NCI-H69 (cell line): ENCODE results near the gene EFNA4.

ENCODE experiments used
- DNase-seq: peaks from one replicate; lab custom pipeline; 2025; lab: John Stamatoyannopoulos, UW

EFNA4 gene

DNA sequence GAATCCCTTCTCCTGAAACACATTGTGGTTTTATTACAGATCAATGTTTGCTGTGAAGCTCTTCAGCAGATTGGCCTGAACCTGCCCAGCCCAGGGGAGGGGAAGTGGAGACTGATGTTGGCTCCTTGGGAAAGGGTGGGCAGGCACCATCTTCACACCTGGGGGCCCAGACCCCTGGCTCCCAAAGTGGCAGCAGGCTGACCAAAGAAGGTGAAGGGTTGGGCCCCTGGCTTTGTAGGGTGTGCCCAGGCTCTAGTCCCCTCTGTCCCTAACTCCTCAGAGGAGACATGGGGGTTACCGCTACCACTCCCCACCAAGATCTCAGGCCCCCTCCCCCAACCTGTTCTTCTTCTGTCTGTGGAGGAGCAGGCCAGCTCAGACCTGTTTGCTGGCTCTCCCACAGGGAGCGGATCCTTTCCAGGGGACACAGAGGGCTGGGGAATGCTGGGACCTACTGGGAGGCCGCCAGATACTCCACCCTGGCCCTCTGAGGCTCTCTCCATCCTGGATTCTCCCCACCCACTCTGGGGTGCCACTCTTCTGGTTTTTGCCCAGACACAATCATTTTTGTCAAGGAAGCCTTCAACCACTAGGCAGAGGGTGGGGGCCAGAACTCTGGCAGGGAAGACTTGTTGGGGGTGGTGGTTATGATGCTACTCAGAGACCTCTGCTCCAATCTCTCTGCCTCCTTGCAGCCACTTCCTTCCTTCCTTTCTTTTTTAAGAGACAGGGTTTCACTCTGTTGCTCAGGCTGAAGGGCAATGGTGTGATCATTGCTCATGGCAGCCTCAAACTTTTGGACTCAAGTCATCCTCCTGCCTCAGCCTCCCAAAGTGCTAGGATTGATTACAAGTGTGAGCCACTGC, 10.1 kb downstream of the EFNA4 start:
- no peak for DNase-seq

DNA sequence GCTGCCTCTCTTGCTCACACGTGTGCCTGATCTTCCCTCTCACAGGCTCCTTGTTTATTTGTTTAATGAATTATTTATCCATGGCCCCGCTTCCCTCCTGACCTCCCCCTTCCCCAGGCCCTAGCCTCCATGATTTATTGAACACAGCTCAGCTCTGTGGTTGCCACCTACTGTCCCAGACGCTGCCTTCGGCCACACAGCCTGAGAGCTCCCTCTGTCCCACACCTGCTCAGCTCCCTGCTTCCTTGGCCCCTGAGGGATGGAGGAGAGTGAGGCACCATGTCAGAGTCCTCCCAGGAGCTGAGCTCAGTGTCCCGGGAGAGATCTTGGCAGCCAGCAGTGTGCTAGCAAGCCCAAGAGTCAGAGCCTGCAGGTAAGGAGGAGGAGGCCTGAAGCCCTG, 12.0 kb downstream of the EFNA4 start:
- DNase-seq = peak; percentile 32

DNA sequence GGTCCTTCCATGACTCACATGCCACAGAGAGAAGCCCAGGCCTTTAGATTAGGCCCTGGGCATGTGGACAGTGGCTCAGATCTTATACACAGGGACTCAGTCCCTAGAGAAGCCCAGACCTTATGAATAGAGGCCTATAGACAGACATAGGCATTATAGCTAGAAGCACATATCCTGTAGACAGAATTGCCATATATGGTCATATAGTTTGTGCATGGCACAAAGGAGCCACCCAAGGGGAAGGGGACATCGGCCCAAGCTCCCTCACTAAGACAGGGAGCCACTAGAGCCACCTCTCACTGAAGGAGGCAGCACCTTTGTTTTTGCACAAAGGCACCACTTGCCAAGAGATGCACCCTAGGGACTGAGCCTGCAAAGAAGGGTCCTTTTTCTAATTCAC, 12.8 kb downstream of the EFNA4 start:
- peak; percentile 25 for DNase-seq

DNA sequence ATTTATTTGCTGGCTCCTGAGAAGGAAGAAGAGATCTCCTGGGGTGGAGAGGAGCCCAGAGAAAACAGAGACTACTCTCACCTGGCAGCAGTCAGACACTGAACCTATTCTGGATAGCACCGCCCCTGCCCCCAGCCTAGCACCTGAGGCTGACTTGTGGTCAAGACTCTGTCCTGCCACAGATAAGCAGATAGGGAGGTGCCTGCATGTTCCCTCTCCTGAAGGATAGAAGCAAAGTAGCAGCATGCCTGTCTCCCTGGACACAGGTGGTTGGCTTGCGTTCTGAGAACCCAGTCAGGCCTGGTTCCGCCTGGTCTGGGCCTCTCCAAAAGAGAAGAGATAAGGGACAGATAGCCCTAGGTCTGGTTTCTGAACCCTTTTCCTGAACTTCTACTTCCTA, 13.8 kb downstream of the EFNA4 start:
- no peak for DNase-seq

DNA sequence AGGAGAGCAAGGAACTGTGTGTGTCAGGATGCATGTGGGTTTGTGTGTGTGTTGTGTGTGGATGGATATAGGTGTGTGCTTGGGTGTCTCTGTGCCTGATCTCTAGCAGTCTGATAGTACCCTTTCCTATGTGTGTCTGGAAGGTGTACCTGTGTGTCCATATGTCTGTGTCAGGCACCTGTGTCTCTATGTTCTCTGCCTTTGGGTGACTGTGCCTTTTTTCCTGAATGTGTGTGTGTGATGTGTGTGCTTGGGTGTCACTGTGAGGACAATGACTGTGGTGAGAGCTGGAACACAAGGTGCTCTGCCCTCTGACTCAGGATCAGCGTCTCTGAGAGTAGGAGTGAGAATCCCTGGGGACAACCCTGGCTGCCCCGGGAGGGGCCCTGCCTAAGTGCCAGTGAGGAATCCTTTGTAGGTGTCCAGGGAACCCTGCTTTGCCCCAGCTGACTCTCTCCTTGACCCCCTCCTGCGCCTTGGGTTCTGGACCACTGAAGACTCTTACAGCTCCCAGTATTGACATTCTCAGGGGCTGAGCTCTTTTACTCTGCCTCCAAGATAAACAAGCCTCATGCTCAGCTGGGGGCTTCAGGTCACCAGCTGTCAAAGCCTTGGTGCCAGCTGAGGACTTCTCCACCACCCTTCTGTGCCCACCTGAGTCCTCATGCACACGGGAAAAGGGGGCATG, 14.4 kb downstream of the EFNA4 start:
- DNase-seq = peak; percentile 79

DNA sequence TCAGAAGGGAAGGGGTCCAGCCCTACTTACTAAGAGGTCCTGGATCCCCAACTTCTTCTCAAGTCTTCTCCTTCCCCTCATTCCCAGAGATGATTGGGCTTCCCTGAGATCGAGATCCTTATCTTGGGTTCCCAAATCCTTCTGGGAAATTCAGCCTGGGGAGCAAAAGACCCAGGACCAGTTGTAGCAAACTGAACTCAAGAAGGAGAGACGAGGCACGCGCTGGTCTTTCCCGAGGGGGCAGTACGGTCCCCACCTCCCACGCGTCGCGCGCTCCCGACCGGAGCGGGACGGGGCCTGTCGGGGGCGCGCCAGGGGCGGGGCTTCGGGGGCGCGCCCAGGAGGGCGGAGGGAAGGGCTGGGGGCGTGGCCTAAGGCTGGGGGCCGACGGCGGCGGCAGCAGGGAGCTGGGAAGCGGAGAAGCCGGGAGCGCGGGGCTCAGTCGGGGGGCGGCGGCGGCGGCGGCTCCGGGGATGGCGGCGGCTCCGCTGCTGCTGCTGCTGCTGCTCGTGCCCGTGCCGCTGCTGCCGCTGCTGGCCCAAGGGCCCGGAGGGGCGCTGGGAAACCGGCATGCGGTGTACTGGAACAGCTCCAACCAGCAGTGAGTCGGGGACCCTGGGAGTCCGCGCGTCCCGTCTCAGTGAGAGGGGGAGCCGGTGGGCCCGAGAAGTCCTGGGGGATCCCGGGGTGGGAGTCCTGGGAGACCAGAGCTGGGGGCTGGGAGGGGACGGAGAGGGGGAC, 15.1 kb downstream of the EFNA4 start, which contains the start of gene EFNA3:
EFNA3 (plus strand) TSS at position 369 of the 741 bp plus-strand sequence; CDS start at position 474, 105 bp downstream.
- DNase-seq = peak; percentile 92

DNA sequence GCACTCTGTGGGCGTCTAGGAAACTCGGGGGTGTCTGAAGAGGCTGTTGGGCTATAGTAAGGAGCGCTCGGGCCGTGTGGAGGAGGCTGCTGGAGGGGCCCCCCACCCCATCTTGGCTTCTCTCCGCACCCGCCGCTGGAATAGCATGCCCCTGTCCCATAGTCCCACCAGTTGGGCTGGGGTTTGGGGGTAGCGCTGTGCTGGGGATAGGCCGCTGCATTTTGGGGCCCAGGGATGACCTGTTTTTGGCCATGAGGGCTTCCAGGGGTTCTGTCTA, 15.6 kb downstream of the EFNA4 start:
- no peak for DNase-seq

DNA sequence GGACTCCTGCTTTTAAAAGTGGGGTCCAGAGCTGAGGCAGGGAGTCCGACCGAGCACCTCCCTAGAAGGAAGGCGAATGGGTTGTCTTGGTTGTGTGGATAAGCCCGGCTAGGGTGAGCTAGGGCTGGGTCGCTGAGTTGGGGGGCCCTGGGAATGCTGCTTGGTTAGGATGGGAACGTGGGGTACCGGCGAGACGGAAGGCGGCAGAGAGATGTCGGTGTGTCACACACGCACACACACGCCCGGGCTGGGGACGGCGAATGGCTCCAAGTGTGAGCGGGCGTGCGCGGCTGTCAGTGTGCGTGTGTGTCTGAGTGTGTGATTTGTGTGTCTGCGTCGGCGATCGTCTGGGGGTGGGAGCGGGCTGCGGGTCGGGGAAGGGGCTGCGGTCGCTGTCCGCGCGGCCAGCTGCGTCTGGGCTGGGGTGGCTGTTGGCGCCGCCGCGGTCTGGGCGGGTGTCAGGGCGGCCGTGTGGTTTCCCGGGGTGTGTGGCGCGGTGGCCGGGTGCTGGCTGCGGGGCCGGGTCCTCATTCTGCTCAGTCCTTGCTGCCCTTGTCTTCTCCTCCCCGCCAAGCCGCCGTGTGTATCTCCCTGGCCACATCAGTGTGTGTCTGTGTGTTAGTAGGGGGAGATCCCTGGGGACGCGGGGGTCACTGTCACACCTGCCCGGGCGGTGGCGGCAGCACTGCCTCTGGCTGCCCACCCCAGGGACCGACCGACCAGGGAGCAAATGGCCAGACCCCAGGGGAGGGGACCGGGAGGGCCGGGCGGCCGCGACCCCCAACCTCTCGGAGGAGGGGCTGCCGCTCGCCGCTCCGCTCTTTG, 16.2 kb downstream of the EFNA4 start:
- peak; percentile 64 for DNase-seq

DNA sequence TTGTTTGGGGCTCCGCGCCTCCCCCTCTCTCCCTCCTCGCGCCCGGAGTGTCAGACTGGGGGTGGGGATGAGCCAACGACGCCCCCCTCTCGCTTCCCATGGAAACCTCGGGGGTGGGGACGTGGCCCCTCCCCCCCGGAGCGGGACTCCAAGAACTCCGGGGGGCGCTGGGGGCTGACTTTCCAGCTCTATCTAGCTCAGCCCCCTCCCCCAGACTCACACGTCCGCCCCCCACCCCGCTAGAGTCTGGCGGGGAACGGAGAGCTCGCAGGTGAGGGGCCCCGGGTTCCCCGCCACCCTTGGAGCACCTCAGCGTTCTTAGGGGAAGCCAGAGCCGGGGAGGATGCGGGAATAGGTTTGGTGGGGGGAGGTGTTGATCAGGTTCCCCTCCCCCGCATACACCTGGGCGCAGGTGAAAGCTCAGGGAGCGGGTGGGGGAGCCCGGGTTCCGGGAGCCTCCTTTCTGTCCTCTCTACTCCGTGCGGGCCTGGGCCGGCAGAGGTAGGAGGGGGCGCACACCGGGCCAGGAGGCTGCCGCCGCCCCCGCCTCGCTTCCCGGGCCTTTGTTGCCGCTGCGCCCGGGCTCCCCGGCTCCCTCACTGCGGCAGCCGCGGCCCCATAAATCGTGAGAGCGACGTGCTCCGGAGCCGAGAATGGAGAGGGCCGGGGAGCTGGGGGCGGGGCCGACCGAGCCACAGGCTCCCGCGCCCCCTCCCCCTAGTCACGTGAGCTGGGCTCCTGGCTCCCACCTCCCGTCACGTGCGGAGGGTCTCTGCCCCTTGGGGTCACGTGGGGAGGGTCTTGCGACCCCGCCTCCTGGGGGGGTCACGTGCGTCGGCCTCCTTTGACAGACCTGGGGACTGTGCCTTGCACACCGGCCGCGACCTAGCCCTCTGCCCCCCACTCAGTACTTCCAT, 17.0 kb downstream of the EFNA4 start:
- peak; percentile 86 for DNase-seq

DNA sequence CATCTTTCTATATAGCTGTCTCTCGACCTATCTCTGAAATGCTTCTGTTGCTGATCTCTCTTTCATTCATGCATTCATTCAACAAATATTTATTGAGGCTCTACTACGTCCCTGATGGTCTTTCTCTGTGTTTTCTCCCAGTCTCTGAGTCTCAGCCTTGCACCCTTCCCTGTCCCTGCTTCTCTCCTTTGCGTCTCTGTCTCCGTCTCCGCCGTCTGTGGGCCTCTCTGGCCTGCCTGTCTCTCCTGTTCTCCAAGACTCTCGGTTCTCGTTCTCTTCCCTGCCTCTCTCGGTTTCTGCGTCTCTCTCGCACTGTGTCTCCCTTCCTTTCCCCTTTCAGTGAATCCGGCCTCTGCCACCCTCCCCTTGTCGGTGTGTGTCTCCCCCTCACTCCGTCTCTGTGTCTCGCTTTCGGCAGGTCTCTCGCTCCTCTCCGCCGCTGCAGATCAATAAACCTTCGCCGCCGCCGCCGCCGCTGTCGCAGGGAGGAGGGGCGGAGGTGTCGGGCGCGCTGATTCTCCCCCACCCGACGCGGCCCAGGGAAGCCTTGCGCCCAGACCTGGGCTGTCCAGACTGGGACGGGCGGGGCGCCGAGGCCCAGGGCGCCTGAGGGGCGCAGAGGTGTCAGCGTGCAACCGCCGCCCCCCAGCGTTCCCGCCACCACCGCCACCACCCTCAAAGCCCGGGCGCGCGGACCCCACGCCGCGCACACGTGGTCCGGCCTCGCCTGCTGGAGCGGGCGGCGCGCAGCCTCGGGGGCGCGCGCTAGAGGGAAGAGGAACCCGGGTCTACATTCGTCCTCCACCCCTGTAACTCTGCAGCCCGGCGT, 18.1 kb downstream of the EFNA4 start:
- DNase-seq = peak; percentile 76

DNA sequence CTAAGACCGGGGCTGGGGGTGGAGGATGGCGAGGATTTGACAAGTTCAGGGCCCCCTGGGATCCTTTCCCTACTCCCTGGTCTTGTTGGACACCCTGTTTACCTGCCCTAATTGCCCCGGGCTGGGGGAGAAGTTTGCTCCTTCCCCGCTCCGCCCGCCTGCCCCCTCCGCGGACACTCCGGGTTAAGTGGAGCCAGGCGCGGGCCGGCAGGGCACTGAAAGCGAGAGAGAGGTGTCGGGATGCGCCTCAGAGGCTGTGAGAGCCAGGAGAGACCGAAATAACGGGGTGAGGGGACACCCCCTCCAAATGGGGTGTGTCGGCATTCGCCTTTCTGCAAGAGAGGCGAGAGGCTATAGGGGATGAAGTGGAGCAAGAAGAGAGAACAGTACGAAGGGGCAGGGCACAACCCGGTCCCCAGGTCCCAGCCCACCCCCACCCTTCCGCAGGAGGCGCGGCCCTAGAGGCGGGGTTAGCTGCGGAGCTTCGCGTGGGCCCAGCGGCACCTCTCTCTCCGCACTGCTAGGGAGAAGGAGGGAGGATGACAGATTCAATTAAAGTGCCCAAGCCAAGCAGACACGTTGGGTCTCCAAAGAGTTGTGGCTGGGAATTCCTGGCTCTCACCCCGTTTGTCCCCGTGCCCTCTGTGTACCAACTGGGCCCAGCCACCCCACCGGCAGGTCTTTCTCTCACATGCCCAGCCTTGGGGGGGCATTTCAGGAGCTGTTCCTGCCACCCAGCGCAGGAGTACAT, 18.9 kb downstream of the EFNA4 start:
- peak; percentile 57 for DNase-seq

DNA sequence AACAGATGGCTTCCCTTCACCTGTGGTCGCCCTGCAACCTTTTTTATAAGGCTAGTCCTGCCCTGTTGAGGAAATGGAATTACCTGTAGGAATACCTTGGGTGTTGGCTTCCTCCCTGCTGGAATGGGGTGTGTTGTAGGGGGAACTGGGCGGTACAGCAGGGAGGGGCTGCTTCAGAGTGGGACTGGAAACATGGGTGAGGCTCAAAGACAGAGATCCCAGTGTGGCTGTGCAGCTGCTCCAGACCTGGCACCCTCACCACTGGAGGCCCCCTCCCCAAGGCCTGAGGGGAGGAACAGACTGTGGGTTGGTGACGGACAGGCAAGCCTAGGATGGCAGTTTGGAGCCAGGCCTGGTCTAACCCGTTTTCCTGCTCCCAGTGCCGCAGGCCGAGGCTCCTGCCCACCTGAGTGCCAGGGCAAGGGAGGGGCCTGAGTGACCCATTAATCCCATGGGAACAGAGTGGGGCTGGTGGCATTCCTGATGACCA, 19.6 kb downstream of the EFNA4 start:
- no peak for DNase-seq

DNA sequence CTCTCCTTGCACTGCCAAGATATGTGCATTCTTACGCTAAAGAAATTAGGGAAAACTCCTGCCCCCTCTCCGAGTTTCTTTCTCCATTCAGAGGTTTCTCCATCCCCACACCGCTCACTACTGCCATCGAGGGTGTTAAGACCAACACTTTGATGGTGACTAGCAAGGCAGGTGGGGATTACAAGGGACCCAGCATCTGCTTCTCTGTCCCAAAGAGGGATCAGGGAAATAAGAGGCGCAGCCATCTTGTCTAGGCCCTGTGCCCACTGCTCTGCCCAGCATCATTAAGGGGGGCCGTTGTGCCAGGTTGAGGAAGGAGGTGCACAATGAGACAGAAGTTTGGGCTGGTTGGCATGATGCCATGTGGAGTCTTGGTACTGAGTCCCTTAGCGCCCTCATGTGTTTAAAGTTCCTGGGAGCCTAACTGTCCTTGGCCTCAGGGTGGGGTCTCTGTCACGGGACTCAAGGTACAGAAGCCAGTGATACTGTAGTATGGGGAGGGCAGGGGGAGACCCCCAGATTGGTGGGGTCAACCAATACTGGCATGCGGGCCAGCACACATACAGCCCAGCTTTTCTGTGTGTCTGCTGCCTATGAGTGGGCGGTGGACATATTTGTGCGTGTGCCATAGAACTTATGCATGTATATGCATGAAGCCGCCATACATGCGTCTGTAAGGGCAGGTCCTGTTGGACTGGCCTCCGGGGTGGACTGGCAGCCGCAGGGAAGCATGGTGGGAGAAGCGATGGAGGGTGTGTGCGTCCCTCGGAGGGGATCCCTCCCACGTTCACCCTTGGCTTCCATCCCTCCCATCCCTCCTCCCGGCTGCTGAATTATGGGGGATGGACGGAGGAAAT, 20.6 kb downstream of the EFNA4 start:
- DNase-seq = peak; percentile 72

DNA sequence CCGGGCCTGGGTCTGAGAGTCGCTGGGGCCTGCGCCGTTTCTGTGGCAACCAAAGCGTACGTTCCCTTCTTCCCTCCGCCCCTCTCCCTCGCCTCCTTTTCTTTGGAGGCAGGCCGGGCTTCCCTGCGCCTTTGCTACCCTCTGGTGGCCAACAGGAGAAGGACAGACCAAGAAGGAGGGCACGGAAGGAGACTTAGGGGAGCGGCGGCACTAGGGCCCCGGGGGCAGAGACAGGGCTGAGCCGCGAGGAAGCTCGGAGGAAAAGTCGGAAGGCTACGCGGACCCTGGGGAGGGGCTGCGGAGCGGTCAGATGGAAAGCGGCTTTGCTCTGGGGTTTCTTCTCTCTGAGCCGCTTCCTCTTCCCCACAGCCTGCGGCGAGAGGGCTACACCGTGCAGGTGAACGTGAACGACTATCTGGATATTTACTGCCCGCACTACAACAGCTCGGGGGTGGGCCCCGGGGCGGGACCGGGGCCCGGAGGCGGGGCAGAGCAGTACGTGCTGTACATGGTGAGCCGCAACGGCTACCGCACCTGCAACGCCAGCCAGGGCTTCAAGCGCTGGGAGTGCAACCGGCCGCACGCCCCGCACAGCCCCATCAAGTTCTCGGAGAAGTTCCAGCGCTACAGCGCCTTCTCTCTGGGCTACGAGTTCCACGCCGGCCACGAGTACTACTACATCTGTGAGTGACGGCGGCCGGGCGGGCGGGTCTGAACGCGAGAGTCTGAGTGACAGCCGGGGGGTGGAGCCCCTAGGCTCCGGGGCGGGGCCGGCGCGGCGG, 21.4 kb downstream of the EFNA4 start:
- DNase-seq = peak; percentile 97

DNA sequence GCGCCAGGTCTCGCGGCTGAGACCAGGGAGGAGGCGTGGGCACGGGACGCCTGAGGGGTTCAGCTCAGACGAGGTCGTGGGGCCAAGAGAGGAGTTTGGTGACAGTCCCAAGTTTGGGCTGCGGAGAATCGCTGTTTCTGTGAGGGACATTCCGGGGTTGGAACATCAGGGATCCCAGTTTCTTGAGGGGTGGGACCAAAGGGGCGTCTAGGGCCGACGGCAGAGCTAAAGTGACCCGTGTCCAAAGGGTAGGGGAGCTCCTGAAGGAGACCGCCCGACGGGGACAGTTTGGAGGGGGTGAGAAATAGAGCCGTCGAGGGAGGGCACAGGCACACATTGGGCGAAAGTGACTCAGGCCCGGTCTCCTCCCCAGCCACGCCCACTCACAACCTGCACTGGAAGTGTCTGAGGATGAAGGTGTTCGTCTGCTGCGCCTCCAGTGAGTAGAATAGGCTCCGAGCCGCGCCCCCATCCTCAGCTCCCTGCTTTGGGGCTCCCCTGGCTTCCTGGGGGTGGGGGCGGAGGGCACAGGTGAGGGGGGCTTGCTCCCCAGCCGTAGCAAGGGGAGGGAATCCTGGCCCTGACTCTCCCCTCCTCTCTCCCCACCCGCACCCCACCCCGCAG, 22.1 kb downstream of the EFNA4 start:
- DNase-seq = peak; percentile 76

DNA sequence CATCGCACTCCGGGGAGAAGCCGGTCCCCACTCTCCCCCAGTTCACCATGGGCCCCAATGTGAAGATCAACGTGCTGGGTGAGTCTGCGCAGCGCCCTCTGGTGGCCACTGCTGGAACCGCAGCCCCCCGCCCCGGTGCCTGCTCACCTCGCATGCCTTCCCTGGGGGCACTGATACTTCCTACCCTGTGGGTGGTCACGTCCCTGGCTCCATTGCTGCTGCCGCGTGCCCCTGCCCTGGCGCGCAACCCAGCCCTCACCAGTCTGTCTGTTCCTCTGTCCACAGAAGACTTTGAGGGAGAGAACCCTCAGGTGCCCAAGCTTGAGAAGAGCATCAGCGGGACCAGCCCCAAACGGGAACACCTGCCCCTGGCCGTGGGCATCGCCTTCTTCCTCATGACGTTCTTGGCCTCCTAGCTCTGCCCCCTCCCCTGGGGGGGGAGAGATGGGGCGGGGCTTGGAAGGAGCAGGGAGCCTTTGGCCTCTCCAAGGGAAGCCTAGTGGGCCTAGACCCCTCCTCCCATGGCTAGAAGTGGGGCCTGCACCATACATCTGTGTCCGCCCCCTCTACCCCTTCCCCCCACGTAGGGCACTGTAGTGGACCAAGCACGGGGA, 22.7 kb downstream of the EFNA4 start:
- peak; percentile 87 for DNase-seq
